GM18858 (cell line): ENCODE data around the gene ATP8A2.

Experiments
- ATAC-seq: cut with Tn5 transposase; IDR thresholded peaks from one replicate; pipeline ENCODE4 v1.9.1; 2021; ENCODE audit not compliant: unreplicated experiment

The ATP8A2 gene

GRCh38 chr13:25844559-25845434 is 473.0 kb downstream of the ATP8A2 start:
- ATAC-seq: no peak

GRCh38 chr13:25846222-25846984 is 474.6 kb downstream of the ATP8A2 start:
- no peak for ATAC-seq

DNA sequence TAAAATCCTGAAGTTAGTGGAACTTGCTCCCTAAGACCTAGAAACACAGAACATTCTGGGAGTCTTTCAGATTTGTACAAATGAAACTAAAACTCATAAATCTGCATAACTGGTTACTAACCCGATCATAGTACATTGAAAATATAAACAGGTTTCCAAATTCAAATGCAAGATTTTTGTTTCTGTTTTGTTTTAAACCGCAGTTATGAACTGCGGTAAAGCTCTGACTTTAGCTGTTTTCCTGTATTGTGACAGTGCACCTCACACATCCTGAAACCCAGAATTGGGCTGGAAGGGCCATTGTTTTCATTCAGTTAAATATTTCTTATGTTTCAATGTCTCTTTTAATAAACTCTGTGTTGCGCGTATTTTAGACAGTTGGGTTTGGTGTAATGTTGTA is 475.4 kb downstream of the ATP8A2 start:
- peak; percentile 79 for ATAC-seq

GRCh38 chr13:25847635-25848626 is 476.2 kb downstream of the ATP8A2 start:
- no peak for ATAC-seq

- ATAC-seq: no peak
These were observed 477.3 kb downstream of the ATP8A2 start for GRCh38 chr13:25848812-25849745.

- no peak for ATAC-seq
These were observed 486.1 kb downstream of the ATP8A2 start for GRCh38 chr13:25857830-25858229.

- no peak for ATAC-seq
These were observed 487.8 kb downstream of the ATP8A2 start for GRCh38 chr13:25859528-25859927.

DNA sequence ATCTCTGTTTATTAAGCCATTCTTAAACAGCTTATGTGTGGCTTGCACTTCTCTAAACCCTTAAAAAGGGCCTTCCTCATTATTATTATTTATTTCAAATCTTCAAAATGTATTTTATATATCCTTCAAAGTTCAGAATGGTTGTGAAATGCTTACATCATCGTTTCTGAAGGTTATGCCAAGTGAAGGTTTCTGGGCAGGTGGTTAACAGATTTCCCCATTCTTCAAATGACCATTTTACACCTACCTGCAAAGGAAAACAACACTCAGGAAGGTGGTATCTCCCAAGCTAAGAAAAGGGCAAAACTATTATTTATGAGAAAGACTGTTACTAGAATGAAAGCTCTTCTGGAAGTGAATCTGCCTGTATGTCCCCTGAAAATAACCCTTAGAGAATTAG is 488.5 kb downstream of the ATP8A2 start:
- ATAC-seq: no peak

DNA sequence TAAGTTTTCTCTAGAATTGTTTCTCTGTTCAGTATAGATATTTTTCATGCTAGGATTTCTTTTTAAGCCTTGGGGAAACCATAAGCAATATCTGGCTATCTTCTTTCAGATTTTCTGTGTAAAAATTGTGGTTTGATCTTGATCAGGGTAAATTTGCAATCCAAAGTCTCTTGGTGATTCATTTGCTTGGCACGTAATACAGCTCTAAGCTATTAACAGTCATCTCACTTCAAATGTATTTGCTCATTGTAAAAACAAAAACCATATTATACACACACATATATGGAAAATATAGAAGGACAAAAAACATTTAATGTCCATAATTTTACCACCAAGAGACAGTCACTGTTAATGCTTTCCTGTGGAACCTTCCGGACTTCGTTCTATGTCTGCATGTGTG is 489.1 kb downstream of the ATP8A2 start:
- ATAC-seq: no peak

GRCh38 chr13:25862156-25862555 is 490.4 kb downstream of the ATP8A2 start:
- no peak for ATAC-seq

GRCh38 chr13:25864116-25864515 is 492.3 kb downstream of the ATP8A2 start:
- ATAC-seq: no peak

DNA sequence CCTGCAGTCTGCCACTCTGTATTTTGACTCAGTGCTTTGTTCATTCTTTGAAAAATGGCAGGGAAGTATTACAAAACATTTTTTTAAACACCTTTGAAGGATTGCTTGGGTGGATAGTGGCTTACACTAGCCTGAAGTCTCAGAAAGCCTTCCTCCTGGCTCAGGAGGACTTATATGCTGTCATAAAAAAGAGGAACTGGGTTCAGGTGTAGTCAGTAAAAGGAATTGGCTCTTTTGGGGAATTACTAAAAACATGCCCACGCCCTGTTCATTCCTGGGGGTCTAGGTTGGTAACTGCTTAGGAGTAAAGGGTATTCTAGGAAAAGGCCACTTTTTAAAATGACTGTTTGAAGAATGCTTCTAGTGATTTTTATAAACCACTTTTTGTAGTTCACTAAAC is 493.2 kb downstream of the ATP8A2 start:
- ATAC-seq: no peak

- no peak for ATAC-seq
These were observed 493.6 kb downstream of the ATP8A2 start for GRCh38 chr13:25865391-25865790.

DNA sequence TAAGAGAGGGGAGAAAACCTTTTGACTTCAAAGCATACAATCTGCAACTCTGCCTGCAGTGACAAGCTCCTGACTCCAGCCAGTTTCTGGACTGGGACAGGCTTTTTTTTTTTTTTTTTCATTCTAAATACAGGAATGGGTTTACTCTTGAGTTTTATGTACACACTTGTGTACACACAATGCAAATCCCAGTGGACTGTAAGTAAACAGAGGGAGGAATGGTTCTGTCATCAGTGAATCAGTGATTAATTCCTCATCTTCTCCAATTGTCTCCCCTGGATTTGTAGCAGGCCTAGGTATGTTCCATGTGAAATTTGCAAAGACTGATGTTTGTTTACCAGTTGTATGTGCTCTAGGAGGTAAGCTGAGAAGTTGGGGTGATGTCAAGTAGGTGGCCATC is 495.3 kb downstream of the ATP8A2 start:
- no peak for ATAC-seq

DNA sequence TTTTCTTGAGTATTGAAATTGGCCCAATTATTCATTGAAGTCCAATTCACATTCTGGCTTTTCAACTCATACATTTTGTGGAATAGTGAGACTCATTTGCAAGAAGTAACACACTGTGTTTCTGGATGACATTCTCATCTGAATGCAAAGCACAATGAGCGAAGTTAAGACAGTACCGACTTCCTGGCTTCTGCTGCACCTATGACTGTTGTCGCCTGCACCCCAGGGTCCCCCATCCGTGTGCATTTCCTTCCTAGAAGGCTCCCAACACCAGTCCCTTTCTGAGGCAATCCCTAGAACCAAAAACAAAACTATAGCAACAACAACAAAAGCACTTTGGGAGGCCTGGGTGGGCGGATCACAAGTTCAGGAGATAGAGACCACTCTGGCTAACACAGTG is 496.7 kb downstream of the ATP8A2 start:
- no peak for ATAC-seq

GRCh38 chr13:25869941-25870340 is 498.2 kb downstream of the ATP8A2 start:
- no peak for ATAC-seq

DNA sequence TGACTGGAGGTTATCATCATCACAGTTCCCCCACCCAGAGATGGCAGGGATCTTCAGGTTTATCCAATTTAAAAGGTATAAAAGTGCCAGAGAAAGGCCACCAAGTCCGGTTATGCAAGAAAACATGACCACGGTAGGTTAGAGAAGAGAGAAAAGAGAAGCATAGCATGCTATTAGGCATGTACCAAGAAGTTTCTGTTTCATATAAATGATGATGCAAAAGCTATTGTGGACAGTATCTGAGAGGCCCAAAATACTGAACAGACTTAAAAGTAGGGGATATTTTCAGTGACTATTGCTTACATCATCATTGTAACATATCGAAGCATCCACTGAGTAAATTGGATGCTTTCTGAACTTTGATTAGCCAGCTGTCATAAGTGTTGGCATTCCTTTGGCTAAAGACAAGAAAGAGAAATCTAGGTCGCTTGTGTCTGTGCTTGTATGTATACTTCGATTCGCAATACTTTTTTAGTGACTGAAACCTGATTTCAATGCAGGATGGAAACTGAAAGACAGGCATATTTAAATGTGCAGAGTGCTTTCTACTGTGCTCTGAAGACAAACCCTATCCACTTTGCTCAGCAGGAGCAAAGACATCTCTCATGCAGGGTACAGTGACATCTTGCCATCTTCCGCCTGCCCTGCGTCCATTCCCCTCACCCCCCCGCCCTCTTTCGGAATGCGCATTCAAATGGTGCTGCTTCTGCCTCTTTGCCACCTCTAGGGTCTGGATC is 499.8 kb downstream of the ATP8A2 start:
- no peak for ATAC-seq

GRCh38 chr13:25872481-25873241 is 500.9 kb downstream of the ATP8A2 start:
- no peak for ATAC-seq

DNA sequence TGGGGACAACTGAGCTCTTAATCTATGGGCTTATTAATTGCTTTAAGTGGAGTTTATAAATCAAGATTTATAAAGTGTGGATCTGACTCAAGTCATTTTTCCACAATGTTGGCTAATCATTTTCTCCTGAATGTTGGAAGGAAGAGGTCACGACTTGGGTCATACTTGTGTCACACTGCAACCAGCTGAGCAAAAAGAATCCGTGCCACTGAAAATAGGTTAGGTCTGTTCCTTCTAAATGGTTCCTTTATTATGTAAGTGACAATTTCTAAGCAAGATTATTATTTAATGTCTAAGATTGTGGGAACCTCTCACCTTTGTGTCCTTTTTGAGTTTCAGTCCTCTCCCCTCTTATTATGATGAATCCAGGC is 501.5 kb downstream of the ATP8A2 start:
- ATAC-seq: no peak
